OCI-LY7 (cell line): ENCODE data around the gene SPCS1. TPM values are rescaled to one million over a fixed set of nuclear protein-coding genes. Genes with fewer than 3 reads are reported as not detected.

Experiments
- BruUV-seq: library from RNA; stranded (reverse); fragments of 400-500 nt; replicated peaks from 2 replicates; lab custom pipeline; 2021; lab: Mats Ljungman, UMichigan
- CTCF ChIA-PET: fragments of 300-600 bp; sonication (Branson Sonifier 250); formaldehyde crosslinking; loops from one replicate; lab custom pipeline; 2022; ENCODE audit warnings: antibody characterized with exemption; ENCODE audit not compliant: unreplicated experiment; lab: Charles Lee
- POLR2A ChIA-PET: fragments of 300-600 bp; sonication (Branson Sonifier 250); formaldehyde crosslinking; loops from one replicate; lab custom pipeline; 2022; ENCODE audit warnings: antibody characterized with exemption; lab: Charles Lee
- DNase-seq: peaks from one replicate; pipeline ENCODE4 v3.0.0-alpha.2; 2015; ENCODE audit warnings: low spot score
- H2AFZ ChIP-seq: fragments of 200-600 bp; sonication (generic), shearing (Covaris generic); 2 replicates; pipeline ENCODE4 v1.6.1; 2014; ENCODE audit warnings: mild to moderate bottlenecking, antibody characterized with exemption, low read length, moderate library complexity
- H3K27ac ChIP-seq: fragments of 200-600 bp; sonication (generic); 2 replicates; pipeline ENCODE4 v1.5.1; 2014; ENCODE audit warnings: mixed run types, low read depth, mild to moderate bottlenecking, moderate library complexity, low read length, inconsistent platforms; ENCODE audit not compliant: poor library complexity, severe bottlenecking
- H3K36me3 ChIP-seq: fragments of 200-600 bp; sonication (generic); 2 replicates; pipeline ENCODE4 v1.6.1; 2014; ENCODE audit warnings: mild to moderate bottlenecking, antibody characterized with exemption, low read length, moderate library complexity, mixed read lengths; ENCODE audit not compliant: insufficient read depth
- H3K4me1 ChIP-seq: fragments of 200-600 bp; sonication (generic); 2 replicates; pipeline ENCODE4 v1.5.1; 2014; ENCODE audit warnings: mild to moderate bottlenecking, low read length; ENCODE audit not compliant: insufficient read depth, poor library complexity, severe bottlenecking
- H3K4me2 ChIP-seq: fragments of 200-600 bp; sonication (generic); 2 replicates; pipeline ENCODE4 v1.6.1; 2014; ENCODE audit warnings: mild to moderate bottlenecking, low read length
- H3K4me3 ChIP-seq: fragments of 200-600 bp; sonication (generic); 2 replicates; pipeline ENCODE4 v1.5.1; 2014; ENCODE audit warnings: mild to moderate bottlenecking, low read depth, low read length; ENCODE audit not compliant: poor library complexity, severe bottlenecking
- H3K79me2 ChIP-seq: fragments of 200-600 bp; sonication (generic); 2 replicates; pipeline ENCODE4 v1.6.1; 2016; ENCODE audit warnings: low read depth, mild to moderate bottlenecking, low read length, moderate library complexity, mixed read lengths; ENCODE audit not compliant: insufficient read depth
- H3K9me2 ChIP-seq: fragments of 200-600 bp; sonication (generic); 2 replicates; pipeline ENCODE4 v1.6.1; 2016; ENCODE audit warnings: mild to moderate bottlenecking, low read length, mixed read lengths; ENCODE audit not compliant: insufficient read depth
- H3K9me3 ChIP-seq: fragments of 200-600 bp; sonication (generic); 2 replicates; pipeline ENCODE4 v1.6.1; 2014; ENCODE audit warnings: mild to moderate bottlenecking, mixed run types, low read length, mixed read lengths
- H4K20me1 ChIP-seq: fragments of 200-600 bp; sonication (generic); 2 replicates; pipeline ENCODE4 v1.6.1; 2014; ENCODE audit warnings: mild to moderate bottlenecking, antibody characterized with exemption, low read length, moderate library complexity, mixed read lengths; ENCODE audit not compliant: insufficient read depth
- CTCF ChIP-seq: fragments of 200-600 bp; sonication (generic); conservative IDR thresholded peaks from 2 replicates; pipeline ENCODE4 v1.5.1; 2014; ENCODE audit warnings: mild to moderate bottlenecking, antibody characterized with exemption, low read length, moderate library complexity, mixed read lengths
- EZH2phosphoT487 ChIP-seq: fragments of 200-600 bp; sonication (generic); IDR thresholded peaks from 2 replicates; pipeline ENCODE4 v1.6.1; 2018; ENCODE audit warnings: low read depth, borderline replicate concordance, mild to moderate bottlenecking, mixed run types, antibody characterized with exemption, low read length, moderate library complexity, mixed read lengths
- intact Hi-C: fragments of 100-400 bp; cut with micrococcal nuclease; formaldehyde crosslinking; loops from one replicate; pipeline ENCODE4 v1.10.0; 2022; ENCODE audit not compliant: unreplicated experiment
- total RNA-seq, 2 experiments: library from RNA; depleted of rRNA in 1 of 2; stranded (reverse); fragments of >200 nt in 1 of 2; shearing (Covaris generic) in 1 of 2; gene quantifications; 2 replicates each; pipeline ENCODE4 v1.2.3, GENCODE V29; 2014 to 2022

The SPCS1 gene
- total RNA-seq, 2 experiments from 2014 or later: 58.1 to 81.6 TPM

- Histone ChIP-seq H2AFZ (no peak overlapping the region), H3K4me1 (peaks cover 9% of the 10 kb centered on the region), H3K9me3 (peaks cover under 1% of the 10 kb centered on the region; the same call in 1 of the 2 replicates), H3K4me3 (no peak overlapping the region), H3K79me2 (no peaks in the 10 kb centered on the region), H3K36me3 (peaks cover 46% of the 10 kb centered on the region), H3K27ac (no peak overlapping the region), H4K20me1 (no peaks in the 10 kb centered on the region), H3K9me2 (no peaks in the 10 kb centered on the region), H3K4me2 (no peak overlapping the region)
- TF ChIP-seq EZH2phosphoT487: no peak
- TF ChIP-seq CTCF: no peak
- ChIA-PET CTCF (no interaction called here), POLR2A (no interaction called here)
- BruUV-seq: no TSS peak
- intact Hi-C loops: no loop called here
- no peak for DNase-seq
Observed at GRCh38 chr3:52714335-52715302, 8.7 kb downstream of the SPCS1 start.

GRCh38 chr3:52715714-52716305 is 9.9 kb downstream of the SPCS1 start:
- Histone ChIP-seq H4K20me1 (no peaks in the 10 kb centered on the region), H3K27ac (no peak overlapping the region), H3K4me1 (peaks cover 9% of the 10 kb centered on the region), H3K4me2 (no peak overlapping the region), H2AFZ (no peak overlapping the region), H3K9me2 (no peaks in the 10 kb centered on the region), H3K79me2 (no peaks in the 10 kb centered on the region), H3K9me3 (peaks cover 8% of the 10 kb centered on the region; the same call in 1 of the 2 replicates), H3K4me3 (no peak overlapping the region), H3K36me3 (peaks cover 39% of the 10 kb centered on the region)
- no TSS peak for BruUV-seq
- CTCF ChIA-PET: no interaction called here
- intact Hi-C loops: no loop called here
- POLR2A ChIA-PET: no interaction called here
- TF ChIP-seq EZH2phosphoT487 (no peak), CTCF (no peak)
- DNase-seq: no peak
